Activated naive CD4-positive, alpha-beta T cell (primary cell): ENCODE data around the gene CPNE4.

Experiments used
- DNase-seq, 4 experiments: peaks; one replicate each; lab custom pipeline; 2025; lab: John Stamatoyannopoulos, UW

The CPNE4 gene

DNA sequence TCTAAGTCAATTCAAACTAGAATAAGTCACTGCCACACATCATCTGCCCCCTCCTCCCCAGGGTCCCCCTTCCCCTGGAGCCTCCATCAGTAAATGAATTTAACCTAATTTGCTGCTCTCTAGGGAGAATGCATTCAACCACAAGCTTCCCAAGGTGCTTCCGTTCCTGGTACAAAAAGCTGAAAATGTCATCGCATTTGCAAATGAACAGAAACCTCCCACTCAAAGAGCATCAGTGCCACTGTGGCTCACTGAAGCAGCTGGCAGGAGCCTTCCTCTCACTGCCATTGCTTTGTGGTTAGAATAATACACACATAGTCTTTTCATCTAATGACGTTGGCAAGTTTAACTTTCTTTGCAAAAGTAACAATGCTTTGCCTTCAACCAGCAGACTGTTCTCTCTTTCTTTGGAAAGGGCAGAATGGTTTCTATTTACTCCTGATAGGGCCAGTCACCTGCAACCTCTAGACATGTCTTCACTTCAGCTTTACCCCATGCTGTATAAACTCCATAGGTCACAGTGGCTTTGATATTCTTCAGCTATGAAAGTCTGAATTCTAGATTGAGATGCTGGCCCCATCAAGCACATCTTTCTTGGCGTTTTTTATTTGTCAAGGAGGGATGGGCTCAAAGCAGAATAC is 238.1 kb downstream of the CPNE4 start:
- DNase-seq: no peak

DNA sequence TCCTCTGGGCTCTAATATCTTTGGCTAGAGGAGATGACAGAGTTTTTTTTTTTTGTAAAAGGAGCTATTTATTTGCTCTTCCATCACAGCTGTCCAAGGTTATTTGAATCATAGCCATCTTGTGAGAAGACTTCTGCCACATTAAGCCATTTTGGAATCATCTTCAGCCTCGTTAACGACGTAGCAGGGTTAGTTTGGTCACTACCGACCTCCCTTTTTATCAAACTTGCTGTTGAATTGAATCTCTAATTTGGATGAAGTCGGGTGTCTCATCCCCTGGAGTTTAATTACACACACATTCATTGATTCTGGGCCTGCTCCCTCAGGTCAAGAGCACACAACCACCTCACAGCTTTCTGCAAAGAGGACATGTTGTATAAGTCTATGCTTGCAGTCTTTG is 238.7 kb downstream of the CPNE4 start:
- DNase-seq: no peak

DNA sequence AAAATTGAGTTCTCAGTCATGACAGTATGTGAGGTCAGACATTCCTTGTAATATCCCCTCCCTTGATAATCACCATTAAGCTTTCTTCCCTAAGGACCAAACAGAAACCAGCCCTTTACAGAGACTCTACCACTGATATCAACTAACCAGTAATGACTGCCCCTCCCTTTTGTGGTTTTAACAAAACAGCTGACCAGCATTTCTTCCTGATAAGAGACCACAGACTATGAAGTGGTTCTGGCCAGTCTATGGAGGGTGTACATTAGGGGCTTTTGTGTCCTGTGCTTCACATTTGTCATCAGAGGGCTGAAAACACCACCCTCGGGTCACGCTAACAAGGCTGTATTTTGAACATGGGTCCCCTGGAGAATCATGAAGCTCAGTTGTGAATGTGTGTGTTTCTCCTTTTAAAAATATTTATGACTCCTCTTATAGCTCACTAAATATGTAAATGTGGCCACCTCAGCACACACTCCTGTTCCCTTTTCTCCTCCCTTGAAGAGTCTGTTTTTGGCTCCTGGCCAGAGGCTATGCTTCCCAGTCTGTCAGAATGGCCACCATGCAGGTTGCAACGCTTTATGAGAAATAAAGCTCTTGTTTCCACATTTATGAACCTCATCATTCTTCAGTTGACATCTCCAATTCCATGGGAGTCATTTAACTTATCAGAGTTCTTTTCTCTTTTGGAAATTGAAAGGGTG is 239.3 kb downstream of the CPNE4 start:
- no peak for DNase-seq

GRCh38 chr3:131794766-131795388 is 239.9 kb downstream of the CPNE4 start:
- no peak for DNase-seq

- DNase-seq: no peak
Measured at GRCh38 chr3:131793870-131794269, 240.9 kb downstream of the CPNE4 start.

- no peak for DNase-seq
Measured at GRCh38 chr3:131789188-131789587, 245.6 kb downstream of the CPNE4 start.

- DNase-seq: no peak
Measured at GRCh38 chr3:131786386-131786785, 248.4 kb downstream of the CPNE4 start.

- no peak for DNase-seq
Measured at GRCh38 chr3:131782751-131783150, 252.1 kb downstream of the CPNE4 start.

GRCh38 chr3:131778526-131778925 is 256.3 kb downstream of the CPNE4 start:
- DNase-seq: no peak

- no peak for DNase-seq
Measured at GRCh38 chr3:131775650-131776049, 259.2 kb downstream of the CPNE4 start.

DNA sequence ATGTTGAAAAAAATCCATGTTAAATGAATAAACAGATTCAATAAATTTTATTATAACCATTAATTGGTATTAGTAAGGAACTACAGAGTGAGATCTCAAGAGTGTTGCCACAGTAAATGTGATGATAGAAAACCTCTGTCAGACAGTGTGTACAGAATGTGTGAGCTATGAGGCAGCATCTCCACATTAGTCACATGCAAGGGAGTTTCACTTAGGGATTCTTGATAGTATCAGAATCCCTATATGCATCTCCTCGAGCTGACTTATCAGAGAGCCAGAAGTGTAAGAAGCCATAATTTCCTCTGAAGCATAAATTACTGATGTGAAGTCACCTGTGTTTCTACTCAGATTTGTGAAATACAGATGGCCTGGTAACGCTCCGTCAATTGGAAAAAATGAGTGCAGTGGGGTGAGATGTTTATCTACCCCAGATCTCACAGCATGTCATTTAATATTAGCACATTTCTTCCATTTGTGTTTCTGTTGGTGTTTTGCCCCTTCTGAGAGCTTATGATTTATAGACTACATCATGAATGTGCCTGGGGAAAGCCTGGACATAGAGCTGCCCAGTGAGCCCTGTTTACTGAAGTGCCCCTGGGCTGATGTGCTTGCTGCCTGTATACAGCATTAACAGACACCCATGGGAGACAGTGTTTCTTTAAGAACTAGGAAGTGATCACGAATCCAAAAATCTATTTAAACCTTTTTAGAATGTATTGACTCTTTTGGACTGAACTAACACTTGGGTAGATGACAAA is 262.4 kb downstream of the CPNE4 start:
- DNase-seq: no peak

DNA sequence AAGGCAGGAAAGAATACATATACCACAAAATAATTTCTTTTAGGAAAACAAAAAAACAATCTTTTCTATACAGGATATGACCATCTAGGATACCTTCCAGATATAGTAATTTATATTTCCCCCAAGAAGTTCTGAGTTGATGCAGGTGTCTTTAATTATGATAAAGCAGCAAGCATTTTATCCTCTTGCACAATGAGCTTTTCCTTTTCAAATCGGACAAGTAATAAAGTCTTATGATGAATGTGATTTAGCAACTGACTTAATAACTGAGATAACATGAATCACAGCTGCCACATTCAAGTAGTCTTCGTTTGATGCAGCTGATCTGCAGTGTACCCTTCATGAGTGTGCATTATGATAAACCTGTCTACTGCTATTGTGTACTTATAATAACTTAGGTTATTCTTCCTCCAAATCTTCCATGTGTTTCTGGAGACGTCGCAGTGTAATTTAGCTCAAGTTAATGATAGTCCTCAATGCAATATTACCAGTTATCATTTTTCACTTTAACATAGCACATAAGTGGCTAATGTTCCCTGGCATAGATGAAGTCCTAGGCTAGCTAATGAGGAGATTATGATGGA is 271.7 kb downstream of the CPNE4 start:
- DNase-seq: no peak

GRCh38 chr3:131756405-131756804 is 278.4 kb downstream of the CPNE4 start:
- no peak for DNase-seq

- DNase-seq: no peak
Measured at GRCh38 chr3:131755380-131755779, 279.4 kb downstream of the CPNE4 start.

- no peak for DNase-seq
Measured at GRCh38 chr3:131750256-131750655, 284.6 kb downstream of the CPNE4 start.

GRCh38 chr3:131749826-131750225 is 285.0 kb downstream of the CPNE4 start:
- DNase-seq: no peak

DNA sequence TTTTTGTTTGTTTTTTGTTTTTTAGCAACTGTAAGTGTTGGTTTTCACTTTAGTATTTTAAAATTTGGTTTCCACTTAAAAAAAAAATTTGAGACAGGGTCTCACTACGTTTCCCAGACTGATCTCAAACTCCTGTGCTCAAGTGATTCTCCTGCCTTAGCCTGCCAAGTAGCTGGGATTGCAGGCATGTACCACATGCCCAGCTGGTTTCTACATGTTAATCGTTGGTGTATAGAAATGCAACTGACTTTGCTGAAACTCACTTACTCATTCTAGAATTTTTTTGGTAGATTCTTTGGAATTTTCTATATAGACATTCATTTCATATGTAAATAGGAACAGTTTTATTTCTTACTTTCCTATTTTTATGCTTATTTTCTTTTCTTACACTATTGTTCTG is 287.3 kb downstream of the CPNE4 start:
- DNase-seq: no peak

- no peak for DNase-seq
Measured at GRCh38 chr3:131744765-131745164, 290.0 kb downstream of the CPNE4 start.

- no peak for DNase-seq
Measured at GRCh38 chr3:131743126-131743525, 291.7 kb downstream of the CPNE4 start.

- DNase-seq: no peak
Measured at GRCh38 chr3:131739211-131739610, 295.6 kb downstream of the CPNE4 start.

DNA sequence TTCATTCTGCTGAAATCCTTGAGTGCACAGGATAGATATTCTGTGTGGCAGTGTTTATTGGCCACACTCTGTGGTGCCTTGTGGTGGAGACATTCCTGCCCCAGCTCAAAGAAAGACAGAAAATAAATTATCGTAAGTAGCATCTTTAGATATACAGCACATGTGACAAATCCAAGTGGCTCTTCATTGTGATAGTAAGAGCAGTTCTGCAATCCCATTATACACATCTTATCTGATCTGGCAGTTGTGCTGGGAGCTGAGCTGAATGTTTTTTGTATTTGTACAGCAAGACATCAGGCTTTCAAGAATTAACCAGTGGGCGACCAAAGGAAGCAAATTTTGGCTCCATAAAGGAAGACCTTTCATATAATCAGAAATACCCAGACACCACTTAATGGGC is 296.7 kb downstream of the CPNE4 start:
- no peak for DNase-seq

- DNase-seq: no peak
Measured at GRCh38 chr3:131735544-131735943, 299.3 kb downstream of the CPNE4 start.
